Measurements from ENCODE around the gene SNX27. TPM values are rescaled to one million over a fixed set of nuclear protein-coding genes. Genes with fewer than 3 reads are reported as not detected.
"Not testable (repeated sequence)": the region's sequence is repeated elsewhere in the genome, so short reads cannot be mapped to it uniquely, and the experiment has no call there.

The SNX27 gene
- total RNA-seq, 1 experiment from 2014 or later = 25.3 TPM

GRCh38 chr1:151639466-151639865 lies 27.6 kb downstream of the SNX27 start:
- peak; percentile 47 for DNase-seq (ENCODE audit: low read depth)

DNA sequence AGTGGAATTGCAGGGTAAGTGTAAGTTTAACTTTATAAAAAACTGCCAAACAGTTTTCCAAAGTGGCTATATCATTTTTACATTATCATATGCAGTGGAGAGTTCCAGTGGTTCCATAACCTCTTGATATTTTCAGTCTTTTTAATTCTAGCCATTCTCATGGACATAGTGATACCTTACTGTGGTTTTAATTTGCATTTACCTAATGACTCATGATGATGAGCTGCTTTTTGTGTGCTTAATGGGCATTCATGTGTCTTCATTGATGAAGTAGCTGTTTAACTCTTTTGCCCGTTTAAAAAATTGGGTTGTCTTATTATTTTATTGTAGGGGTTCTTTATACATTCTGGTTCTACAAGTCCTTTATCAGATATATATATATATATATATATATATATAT lies 29.4 kb downstream of the SNX27 start:
- DNase-seq (ENCODE audit: low read depth) = no peak

DNA sequence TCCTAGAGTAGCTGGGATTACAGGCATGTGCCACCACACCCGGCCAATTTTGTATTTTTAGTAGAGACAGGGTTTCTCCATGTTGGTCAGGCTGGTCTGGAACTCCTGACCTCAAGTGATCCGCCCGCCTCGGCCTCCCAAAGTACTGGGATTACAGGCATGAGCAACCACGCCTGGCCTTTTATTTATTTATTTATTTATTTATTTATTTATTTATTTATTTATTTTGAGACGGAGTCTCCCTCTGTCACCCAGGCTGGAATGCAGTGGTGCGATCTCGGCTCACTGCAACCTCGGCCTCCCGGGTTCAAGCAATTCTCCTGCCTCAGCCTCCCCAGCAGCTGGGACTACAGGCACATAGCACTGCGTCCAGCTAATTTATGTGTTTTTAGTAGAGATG lies 31.2 kb downstream of the SNX27 start:
- not testable (repeated sequence) for DNase-seq (ENCODE audit: low read depth)

DNA sequence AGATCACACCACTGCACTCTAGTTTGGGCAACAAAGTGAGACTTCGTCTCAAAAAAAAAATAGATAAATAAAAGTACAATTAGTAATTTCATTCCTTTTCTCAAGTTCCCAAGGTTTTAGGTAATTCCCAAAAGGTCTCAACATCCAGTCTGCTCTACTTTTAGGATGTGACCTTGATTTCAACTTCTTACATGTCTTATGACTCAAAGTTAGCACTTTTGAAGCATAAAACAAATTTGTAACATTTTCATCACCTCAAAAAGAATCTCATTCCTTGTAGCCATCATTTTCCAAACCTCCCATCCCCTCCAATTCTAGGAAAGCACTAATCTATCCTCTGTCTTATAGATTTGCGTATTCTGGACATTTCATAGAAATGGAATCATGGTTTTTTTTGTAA lies 32.2 kb downstream of the SNX27 start:
- no peak for DNase-seq (ENCODE audit: low read depth)

GRCh38 chr1:151653397-151653796 lies 41.5 kb downstream of the SNX27 start:
- DNase-seq (ENCODE audit: low read depth) = peak; percentile 17

- DNase-seq (ENCODE audit: low read depth) = no peak
Measured at GRCh38 chr1:151655371-151655770, 43.5 kb downstream of the SNX27 start.

DNA sequence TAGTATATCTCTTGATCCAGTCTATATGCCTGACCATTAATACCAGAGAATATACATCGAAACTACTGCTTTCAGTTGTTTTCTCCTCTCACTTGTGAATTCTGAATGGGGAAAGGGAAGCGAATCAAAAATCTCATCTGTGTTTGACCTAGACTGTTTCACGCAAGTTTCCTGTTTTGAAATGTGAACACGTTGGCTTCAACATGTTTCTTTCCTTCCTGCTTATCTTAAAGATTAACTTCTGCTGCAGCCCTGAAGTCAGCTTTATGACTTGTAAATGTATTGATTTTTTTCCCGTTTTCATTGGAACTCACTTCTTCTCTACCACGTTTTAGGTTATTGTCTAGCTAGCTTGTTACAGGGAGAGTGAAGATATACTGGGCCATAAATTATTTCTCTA lies 49.9 kb downstream of the SNX27 start:
- no peak for DNase-seq (ENCODE audit: low read depth)

GRCh38 chr1:151668090-151668489 lies 56.2 kb downstream of the SNX27 start:
- DNase-seq (ENCODE audit: low read depth) = no peak

- not testable (repeated sequence) for DNase-seq (ENCODE audit: low read depth)
Measured at GRCh38 chr1:151670036-151670675, 58.3 kb downstream of the SNX27 start.

- no peak for DNase-seq (ENCODE audit: low read depth)
Measured at GRCh38 chr1:151673407-151673806, 61.6 kb downstream of the SNX27 start.

- peak; percentile 18 for DNase-seq (ENCODE audit: low read depth)
Measured at GRCh38 chr1:151680391-151680790, 68.5 kb downstream of the SNX27 start.

- peak; percentile 71 for DNase-seq (ENCODE audit: low read depth)
Measured at GRCh38 chr1:151680826-151681225, 69.0 kb downstream of the SNX27 start.

DNA sequence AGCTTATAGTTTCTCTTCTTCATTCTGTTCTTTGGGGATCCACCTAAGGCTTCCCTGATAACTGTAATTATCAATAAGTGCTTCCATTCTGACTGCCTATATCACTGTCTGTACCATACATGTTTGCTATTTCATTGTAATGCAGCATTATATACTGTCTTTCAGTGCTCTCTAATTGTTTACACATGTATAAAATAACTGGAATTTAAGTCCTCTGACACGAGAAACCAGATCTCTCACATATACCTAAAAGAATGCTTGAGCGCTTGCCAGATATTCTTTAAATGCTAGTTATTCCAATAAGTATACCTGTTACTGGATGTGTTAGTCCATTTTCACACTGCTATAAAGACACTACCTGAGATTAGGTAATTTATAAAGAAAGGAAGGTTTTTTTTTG lies 70.1 kb downstream of the SNX27 start:
- DNase-seq (ENCODE audit: low read depth) = no peak

- DNase-seq (ENCODE audit: low read depth) = not testable (repeated sequence)
Measured at GRCh38 chr1:151682901-151683300, 71.1 kb downstream of the SNX27 start.

GRCh38 chr1:151684128-151684527 lies 72.3 kb downstream of the SNX27 start:
- DNase-seq (ENCODE audit: low read depth) = no peak

DNA sequence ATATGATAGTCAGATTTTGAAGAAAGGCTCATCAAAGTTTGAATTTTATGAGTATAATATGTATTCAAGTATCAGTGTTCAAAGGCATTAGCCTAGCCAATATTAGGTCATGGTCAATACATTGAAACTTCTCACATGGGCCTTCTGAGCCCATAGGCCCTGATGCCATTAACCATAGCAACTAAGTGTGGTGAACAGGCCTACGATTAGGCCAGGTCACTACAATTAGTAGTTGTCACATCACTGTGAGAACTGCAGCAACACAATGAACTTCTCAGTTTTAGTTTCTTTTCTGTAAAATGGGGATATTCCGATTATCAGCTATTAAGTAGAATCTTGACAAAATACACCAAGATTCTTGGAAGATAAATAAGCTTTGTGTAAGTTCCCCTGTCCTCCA lies 74.7 kb downstream of the SNX27 start:
- DNase-seq (ENCODE audit: low read depth) = no peak

- no peak for DNase-seq (ENCODE audit: low read depth)
Measured at GRCh38 chr1:151689494-151689893, 77.6 kb downstream of the SNX27 start.

- DNase-seq (ENCODE audit: low read depth) = no peak
Measured at GRCh38 chr1:151692226-151692625, 80.4 kb downstream of the SNX27 start.

DNA sequence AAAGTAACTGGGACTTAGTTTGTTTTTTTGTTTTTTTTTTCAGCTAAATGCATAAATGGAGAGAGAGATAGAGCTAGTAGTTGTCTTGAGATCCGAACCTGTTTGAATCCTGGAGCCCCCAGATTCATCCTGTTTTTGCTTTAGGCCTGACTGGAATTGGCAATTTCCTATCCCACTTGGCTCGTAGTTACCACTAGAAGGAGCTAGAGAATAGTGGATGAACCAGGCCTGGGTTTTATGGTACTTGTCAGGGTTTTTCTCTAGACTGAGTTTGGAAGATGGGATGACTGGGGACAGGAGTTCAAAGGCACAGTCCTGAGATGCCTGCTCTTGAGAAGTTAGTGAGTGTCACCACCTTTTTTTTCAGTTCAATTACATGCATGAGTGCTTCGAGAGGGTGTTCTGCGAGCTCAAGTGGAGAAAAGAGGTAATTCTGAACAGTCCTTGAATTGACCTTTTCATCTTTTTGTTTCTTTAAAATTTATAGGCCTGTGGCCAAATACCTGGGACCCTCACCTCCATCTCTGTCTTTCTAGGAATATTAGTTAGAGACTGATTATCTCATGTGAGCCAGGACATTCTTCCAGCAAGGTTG lies 81.3 kb downstream of the SNX27 start:
- DNase-seq (ENCODE audit: low read depth) = no peak

- DNase-seq (ENCODE audit: low read depth) = no peak
Measured at GRCh38 chr1:151701515-151701914, 89.7 kb downstream of the SNX27 start.

- DNase-seq (ENCODE audit: low read depth) = no peak
Measured at GRCh38 chr1:151702936-151703335, 91.1 kb downstream of the SNX27 start.

- no peak for DNase-seq (ENCODE audit: low read depth)
Measured at GRCh38 chr1:151703813-151704212, 92.0 kb downstream of the SNX27 start.

DNA sequence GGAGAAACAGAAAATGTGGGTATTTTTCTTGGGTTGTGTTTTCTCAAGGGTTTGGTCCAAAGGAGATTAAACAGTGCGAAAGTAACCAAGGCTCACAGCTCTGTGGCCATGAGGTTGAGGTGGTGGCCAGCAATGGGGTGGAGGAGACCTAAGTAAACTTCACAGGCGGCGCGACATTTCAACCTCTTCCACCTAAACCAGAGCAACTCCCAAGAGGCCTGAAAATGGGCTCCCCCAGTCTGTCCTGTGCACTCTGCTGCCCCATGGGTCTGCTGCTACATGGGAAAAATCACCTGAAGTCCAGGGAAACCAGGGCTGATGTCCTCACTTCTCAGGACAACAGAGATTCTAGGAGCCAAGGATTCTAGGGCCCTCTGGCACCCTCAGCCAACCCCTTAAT lies 92.4 kb downstream of the SNX27 start:
- DNase-seq (ENCODE audit: low read depth) = no peak

DNA sequence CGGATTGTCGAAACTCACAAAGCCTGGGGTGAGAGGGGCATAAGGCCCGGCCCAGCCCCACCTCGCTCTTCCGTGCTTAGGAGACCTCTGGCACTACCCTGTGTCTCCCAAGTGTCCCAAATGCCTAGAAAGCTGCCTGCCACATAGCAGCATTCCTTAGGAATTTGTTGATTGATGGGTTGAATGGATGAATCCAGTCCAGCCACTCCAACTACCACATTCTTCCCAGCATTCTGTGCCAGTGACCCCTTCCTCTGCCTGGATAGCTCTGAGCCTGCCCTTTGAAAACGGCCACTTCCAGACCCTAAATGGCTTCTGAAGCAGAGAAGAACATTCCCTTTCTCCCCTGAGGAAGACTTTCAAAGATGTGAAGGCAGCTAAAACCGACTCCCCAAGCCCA lies 93.3 kb downstream of the SNX27 start:
- no peak for DNase-seq (ENCODE audit: low read depth)
